GM19025 (cell line): ENCODE data around the gene FAM107A.

Source experiments
- ATAC-seq: cut with Tn5 transposase; IDR thresholded peaks from one replicate; pipeline ENCODE4 v1.9.1; 2021; ENCODE audit warnings: mild to moderate bottlenecking, low read depth, moderate library complexity; ENCODE audit not compliant: unreplicated experiment

The FAM107A gene

GRCh38 chr3:58569287-58570001 is 7.7 kb downstream of the FAM107A start:
- no peak for ATAC-seq

- no peak for ATAC-seq
Measured at GRCh38 chr3:58568572-58569286, 8.5 kb downstream of the FAM107A start.

DNA sequence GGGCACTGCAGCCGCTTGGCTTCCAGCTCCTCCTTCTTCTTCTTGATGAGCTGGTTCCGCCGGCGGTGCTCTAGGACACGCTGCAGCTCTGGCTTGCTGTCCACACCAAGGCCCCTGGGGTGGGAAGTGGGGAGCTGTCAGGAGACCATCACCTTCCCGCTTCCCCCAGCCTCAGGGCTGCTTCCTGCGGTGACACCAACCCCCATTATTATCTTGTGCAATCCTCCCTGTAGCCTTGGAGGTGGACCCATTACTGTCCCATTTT is 10.0 kb downstream of the FAM107A start:
- ATAC-seq, result no peak

DNA sequence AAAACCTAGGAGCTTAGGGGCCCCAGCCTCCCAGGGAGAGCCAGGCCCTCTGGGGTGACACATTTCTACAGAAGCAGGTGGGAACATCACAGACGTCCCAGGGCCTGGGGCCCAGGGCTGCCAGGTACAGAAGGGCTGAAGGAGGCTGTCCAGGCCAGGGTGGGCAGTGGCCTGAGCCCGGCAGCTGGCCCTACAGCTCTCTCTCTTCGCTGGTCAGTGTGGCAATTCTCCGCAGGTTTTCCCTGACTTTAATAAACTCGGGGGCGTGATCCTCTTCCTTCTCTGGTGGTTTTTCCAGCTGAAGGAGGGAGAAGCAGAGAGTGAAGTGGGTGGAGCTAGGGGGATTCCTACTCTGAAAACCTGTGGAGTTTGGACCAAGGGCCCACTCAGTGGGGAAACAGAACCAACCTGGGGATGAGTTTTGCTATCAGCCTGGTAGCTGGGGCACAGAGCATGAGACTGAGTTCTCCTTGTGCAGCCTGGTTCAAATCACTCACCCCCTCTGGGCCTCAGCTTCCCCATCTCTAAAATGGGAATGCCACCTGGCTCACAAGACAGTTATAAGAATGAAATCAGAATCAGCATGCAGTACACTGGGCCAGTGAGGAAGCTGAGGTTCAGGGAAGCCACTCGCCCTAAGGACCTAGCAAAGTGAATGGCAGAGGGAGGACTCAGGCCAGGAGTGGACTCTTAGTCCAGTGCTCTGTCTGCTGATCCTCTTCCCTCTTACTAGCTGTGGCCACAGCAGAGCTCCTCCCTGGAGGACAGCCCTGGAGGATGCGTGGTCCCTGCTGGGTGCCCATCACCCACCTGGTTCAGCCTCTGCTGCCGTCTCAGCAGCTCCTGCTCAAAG is 10.6 kb downstream of the FAM107A start:
- ATAC-seq, result no peak

DNA sequence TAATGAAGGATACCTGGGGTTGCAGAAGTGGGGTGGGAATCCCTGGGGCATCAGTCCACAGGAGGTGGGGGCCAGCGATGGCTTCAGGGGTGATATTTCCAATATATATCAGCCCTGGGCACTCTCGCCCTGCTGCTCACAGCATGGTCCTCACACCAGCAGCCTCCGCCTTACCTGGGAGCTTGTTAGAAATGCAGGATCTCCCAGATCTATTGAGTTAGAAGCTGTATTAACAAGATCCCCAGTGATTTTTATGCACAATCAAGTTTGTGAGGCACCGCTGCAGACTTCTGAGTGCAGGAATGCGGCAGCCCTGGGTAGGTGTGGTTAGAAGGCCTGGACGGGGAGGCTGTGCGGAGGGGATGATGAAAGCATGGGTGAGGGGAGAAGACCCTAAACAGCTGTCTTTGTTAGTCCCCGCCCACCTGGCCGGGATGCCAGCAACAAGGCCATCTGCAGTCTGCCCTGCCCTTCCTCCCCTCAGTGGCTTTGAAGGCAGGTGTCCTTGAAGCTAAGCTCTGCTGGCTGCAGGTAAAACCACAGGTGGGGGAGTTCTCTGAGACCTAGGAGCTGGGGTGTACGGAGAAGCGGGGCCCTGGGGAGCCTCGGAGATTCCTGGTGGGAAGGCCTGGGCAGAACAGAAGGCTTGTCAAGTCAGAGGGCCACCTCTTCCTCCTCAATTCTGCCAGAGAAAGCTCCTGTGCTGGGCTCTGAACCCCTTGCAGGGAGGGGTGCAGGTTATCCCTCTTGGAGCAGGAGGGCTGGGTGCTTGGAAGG is 11.4 kb downstream of the FAM107A start:
- no peak for ATAC-seq

DNA sequence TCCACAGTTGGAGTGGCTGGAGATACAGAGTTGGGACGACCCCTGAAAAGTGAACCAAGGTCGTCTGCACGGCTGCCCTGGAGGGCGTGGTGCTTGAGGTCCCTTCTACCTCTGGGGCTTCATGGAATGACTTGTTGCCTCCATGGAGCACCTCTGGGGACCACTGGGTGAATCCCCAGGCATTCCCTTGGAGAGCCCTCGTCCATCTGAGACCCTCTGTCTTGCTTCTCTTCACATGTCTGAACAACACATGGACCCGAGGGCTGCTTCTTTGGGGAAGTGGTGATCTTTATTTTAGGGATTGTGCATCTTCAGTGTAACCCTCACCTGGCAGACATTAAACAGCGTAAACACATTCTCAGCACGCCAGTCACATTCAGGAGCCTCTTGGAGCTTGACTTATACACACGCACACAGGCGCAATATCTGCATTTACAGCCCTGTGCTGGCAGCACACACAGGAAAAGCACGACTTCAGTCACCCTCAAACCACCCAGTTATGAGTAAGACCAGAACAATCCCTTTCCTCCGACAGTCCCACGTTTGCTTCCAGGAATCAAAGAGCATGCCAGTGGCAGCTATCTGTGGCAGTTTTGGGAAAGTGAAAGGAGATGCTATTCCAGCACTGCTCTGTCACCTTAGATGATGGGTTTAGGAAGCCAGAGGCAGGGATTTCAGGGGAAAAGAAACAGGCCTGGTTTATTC is 12.6 kb downstream of the FAM107A start:
- ATAC-seq, result no peak

GRCh38 chr3:58564054-58564453 is 13.1 kb downstream of the FAM107A start:
- no peak for ATAC-seq

DNA sequence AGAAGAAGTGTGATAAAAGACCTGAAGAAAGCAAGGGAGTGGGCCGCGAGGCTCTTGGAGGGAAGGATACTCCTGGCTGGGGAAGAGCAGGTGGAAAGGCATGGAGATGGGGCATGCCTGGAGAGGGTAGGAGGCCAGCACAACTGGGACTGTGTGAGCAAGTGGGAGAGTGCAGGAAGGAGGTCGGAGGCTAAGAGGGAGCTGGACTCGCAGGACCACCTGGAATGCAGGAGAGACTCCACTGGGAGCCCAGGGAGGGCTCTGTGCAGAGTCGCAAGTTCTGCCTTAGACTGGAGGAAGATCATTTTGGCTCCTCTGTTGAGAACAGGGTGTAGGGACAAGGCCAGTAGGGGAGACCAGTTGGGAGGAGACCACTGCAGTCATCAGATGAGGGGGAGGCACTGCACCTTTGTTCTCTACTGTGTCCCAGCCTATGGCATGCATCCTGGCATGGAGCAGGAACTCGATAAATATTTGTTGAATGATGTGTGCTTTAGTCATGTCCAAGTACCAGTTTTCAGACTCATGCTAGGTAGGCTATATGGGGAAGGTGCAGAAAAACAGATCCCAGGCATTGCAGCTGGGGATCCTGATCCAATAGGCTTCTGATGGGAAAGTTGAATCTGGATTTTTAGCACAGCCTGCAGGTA is 13.7 kb downstream of the FAM107A start:
- ATAC-seq, result no peak

GRCh38 chr3:58562498-58562897 is 14.7 kb downstream of the FAM107A start:
- ATAC-seq, result no peak

GRCh38 chr3:58560771-58561311 is 16.4 kb downstream of the FAM107A start:
- ATAC-seq, result no peak

GRCh38 chr3:58559586-58559985 is 17.6 kb downstream of the FAM107A start:
- no peak for ATAC-seq

DNA sequence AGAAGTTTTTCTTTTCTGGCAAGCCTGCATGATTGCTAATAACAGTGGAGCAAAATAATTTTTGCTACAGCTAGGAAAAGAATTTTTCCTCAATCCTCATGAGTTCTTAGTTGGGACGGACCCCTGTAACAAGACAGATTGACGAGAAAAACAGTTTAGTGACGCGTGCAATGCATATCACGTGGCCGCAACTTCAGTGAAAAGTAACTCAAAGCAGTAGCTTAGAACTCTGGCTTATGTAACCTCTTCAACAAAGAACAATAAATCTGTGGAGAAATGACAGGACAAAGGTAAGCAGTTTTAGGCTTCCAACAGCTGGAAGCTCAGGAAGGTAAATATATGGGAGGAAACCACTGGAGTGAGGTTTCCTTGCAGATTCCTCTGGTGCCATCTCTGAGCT is 19.7 kb downstream of the FAM107A start:
- no peak for ATAC-seq

DNA sequence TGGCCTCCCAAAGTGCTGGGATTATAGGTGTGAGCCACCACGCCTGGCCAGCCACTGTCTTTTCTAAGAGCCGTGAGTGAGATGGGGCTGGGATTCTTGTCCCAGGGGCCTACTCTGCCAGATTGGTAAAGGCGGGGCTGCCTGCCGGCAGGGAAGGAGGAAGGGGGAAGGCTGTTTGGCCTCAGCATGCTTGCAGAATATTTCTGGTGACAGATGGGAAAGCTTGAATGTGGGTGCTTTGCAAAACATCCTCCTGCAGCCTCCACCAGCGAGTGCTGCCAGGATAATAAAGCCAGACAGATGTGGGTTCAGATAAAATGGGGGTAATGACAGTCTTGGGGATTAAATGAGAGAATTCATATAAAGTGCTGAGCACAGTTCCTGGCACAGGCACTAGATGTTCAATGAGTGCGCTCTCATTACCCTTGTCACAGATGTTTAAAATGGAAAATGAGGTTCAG is 20.4 kb downstream of the FAM107A start:
- no peak for ATAC-seq

- ATAC-seq, result no peak
Measured at GRCh38 chr3:58556001-58556400, 21.2 kb downstream of the FAM107A start.

DNA sequence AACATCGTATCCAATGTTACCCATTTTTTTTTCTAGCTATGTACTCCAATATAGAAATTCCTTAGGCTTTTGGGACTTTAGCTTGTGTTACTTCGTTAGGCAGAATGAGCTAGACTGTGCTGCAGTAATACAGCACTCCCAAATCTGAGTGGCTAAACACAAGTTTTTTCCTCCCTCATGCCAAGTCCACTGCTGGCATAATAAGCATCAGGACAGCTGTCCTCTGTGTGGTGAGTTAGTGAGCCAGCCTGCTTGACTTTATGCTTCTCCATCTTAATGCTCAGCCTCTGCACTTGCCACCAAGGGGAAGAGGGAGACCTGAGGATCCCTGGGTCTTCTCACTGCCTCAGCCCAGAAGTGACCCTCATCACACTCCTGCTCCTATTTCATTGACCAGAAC is 22.0 kb downstream of the FAM107A start:
- ATAC-seq, result no peak

DNA sequence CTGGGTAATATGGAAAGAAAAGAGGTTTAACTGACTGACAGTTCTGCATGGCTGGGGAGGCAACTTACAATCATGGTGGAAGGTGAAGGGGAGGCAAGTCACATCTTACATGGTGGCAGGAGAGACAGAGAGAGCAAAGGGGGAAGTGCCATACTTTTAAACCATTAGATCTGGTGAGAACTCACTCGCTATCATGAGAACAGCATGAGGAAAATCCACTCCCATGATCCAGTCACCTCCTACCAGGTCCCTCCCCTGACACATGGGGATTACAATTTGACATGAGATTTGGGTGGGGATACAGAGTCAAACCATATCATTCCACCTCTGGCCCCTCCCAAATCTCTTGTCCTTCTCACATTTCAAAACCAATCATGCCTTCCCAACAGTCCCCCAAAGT is 24.2 kb downstream of the FAM107A start:
- ATAC-seq, result no peak

GRCh38 chr3:58551636-58552180 is 25.5 kb downstream of the FAM107A start:
- no peak for ATAC-seq

- ATAC-seq, result no peak
Measured at GRCh38 chr3:58544541-58544940, 32.6 kb downstream of the FAM107A start.
